HG03558 (cell line): ENCODE measurements around the gene MED13L.

Experiments used
- ATAC-seq: cut with Tn5 transposase; IDR thresholded peaks from one replicate; pipeline ENCODE4 v1.9.1; 2021; ENCODE audit warnings: moderate number of reproducible peaks; ENCODE audit not compliant: unreplicated experiment; ENCODE audit errors: extremely low read depth

The MED13L gene

GRCh38 chr12:116113398-116114130 lies 163.9 kb downstream of the MED13L start:
- ATAC-seq: no peak

- ATAC-seq: no peak
Observed at GRCh38 chr12:116106870-116107269, 170.6 kb downstream of the MED13L start.

- ATAC-seq: no peak
Observed at GRCh38 chr12:116104167-116104767, 173.2 kb downstream of the MED13L start.

- ATAC-seq: no peak
Observed at GRCh38 chr12:116101991-116102390, 175.5 kb downstream of the MED13L start.

DNA sequence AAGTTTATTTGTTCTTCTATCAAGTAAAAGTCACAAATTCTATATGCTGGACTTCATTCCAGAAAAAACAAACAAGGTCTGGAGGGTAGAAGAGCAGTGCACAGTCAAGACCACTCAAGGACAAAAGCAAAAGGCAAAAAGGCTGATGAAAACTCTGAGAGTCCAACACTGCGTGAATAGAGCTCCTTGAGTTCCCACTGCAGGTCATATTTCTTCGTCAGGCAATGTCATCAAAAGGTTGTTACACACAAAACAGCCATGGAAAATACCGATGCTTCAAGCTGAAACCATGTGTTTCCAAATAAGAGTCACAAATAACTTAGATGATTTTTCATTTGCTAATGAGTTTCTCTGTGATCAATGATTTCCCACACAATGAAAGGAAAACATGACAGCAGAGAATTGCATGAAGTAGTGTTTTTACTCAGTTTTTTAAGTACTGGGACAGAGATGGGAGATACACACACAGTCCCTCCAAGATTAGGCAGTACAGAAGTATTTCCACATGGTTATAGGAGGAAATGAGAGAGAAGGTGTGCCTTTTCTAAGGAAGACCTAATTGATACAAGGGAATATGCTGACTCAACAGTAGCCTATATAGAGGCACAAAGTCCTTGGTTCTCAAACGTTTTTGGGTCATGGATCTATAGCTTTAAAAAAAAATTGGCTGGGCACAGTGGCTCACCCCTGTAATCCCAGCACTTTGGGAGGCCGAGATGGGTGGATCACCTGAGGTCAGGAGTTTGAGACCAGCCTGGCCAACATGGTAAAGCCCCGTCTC lies 177.7 kb downstream of the MED13L start:
- ATAC-seq: no peak

GRCh38 chr12:116096874-116097273 lies 180.6 kb downstream of the MED13L start:
- no peak for ATAC-seq

- no peak for ATAC-seq
Observed at GRCh38 chr12:116094475-116094874, 183.0 kb downstream of the MED13L start.

- ATAC-seq: no peak
Observed at GRCh38 chr12:116093915-116094314, 183.6 kb downstream of the MED13L start.

GRCh38 chr12:116092776-116093175 lies 184.7 kb downstream of the MED13L start:
- ATAC-seq: no peak

- no peak for ATAC-seq
Observed at GRCh38 chr12:116092162-116092561, 185.3 kb downstream of the MED13L start.

GRCh38 chr12:116091579-116091978 lies 185.9 kb downstream of the MED13L start:
- ATAC-seq: no peak

GRCh38 chr12:116090516-116090915 lies 187.0 kb downstream of the MED13L start:
- no peak for ATAC-seq

GRCh38 chr12:116089080-116089479 lies 188.4 kb downstream of the MED13L start:
- no peak for ATAC-seq

GRCh38 chr12:116087962-116088361 lies 189.5 kb downstream of the MED13L start:
- ATAC-seq: no peak

DNA sequence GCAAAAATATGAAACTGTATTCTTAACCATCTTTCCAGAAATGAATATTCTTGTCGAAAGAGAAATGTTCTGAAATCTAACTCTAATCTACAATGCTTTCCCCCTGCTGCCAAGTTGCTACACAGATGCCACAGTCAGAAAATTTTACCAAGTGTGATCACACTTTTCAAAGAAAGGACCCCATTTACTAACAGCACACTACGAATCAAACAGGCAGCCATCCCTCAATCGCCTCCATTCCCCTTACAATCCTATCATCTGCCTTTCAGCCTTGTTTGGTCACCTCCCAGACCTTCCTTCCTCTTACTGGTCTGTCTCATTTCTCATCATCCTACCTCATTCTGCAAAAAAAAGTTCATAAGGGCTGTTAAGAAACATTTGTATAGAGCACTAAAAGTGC lies 190.1 kb downstream of the MED13L start:
- no peak for ATAC-seq

DNA sequence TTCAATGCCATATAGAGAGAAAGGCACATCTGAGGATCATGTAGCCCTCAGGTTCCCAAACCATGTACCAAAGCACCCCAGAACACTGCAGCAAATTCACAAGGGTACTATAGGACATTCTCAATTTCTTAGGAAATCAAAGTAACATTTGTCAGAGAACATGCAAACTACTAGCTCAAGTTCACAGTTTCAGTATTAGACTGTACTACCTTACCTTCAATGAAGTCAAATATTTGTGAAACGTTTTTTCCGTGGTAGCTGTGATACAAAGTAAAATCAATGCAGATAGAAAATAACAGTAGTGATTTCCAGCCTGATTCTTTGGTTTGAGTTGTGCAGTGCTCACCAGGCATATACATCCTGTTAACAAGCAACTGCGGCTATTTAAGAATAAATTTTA lies 197.1 kb downstream of the MED13L start:
- ATAC-seq: no peak

- ATAC-seq: no peak
Observed at GRCh38 chr12:116078396-116078795, 199.1 kb downstream of the MED13L start.

DNA sequence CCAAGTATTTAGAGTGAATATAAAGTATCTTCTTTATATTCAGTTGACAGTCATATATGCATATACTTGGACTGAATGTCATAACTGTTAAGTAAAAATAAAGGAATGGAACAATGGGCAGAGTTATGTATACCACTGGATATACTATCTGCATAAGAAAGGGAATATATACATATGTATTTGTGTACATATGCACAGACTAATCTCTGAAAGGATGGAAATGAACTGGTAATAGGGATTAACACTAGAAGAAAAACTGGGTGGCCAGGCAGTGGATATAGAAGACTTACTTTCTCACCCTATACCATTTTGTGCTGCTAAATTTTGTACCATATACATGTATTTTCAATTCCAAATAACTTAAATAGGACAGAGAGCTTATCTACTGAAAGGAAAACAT lies 200.1 kb downstream of the MED13L start:
- ATAC-seq: no peak

DNA sequence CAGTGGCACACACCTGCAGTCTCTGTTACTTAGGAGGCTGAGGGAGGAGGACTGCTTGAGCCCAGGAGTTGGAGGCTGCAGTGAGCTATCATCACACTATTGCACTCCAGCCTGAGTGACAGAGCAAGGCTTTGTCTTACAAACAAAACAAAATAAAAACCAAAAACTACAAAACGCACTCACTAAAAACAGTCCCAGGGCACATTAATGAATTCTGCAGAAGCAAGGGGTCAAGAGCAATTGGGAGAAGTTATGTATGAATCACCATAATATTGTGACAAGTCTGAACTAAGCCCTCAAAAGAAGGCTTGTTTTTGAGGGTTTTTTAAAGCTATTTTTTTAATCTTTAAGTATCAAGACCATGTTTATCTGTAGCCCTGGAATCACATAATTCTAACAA lies 201.1 kb downstream of the MED13L start:
- no peak for ATAC-seq

- no peak for ATAC-seq
Observed at GRCh38 chr12:116074686-116075085, 202.8 kb downstream of the MED13L start.

- no peak for ATAC-seq
Observed at GRCh38 chr12:116071555-116072230, 205.8 kb downstream of the MED13L start.
